Activated gamma-delta T cell treated with anti-CD3 and anti-CD28 coated beads, Interleukin-2, amount 50 U/mL, for 16 hours (primary cell): ENCODE data around the gene ISYNA1.

Experiments
- DNase-seq: peaks from one replicate; pipeline ENCODE4 v3.0.0-alpha.2; 2020; ENCODE audit warnings: low read depth

Gene ISYNA1

DNA sequence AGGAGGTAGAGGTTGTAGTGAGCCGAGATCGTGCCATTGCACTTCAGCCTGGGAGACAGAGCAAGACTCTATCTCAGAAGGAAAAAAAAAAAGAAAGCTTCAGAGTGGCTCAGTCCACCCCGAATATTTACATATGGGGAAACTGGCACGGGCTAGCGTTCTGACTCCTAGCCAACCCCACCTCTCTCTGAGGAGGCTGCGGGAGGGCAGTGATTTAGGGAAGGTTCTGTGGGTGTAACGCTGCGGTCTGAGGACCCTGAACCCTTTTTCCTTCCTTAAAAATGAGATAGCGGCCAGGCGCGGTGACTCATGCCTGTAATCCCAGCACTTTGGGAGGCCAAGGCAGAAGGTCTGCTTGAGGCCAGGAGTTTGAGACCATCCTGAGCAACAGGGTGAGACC lies 45.5 kb downstream of the ISYNA1 start:
- no peak for DNase-seq

DNA sequence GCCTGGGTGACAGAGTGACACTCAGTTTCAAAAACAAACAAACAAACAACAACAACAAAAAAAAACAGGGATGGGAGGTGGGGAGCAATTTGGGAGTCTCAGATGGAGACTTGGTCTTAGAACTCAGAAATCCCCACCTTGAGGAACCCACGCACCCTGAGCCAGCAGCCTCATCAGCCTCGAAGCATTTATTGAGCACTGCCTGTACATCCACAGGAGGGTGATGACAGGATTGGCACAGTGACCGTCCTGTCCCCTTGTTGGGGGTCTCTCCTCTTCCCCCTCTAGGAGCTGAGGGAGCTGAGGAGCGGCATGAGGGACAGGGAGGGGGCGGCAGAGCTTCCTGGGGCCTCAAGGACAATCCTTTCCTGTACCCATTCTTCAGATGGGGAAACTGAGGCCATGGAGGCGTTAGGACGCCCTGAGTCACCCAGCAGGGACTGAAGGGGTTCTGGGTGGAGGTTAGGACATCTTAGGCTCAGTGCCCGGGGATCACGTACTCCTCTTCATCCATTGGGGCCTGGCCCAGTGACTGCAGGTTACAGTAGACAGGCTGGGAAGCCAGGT lies 46.3 kb downstream of the ISYNA1 start:
- DNase-seq = no peak

DNA sequence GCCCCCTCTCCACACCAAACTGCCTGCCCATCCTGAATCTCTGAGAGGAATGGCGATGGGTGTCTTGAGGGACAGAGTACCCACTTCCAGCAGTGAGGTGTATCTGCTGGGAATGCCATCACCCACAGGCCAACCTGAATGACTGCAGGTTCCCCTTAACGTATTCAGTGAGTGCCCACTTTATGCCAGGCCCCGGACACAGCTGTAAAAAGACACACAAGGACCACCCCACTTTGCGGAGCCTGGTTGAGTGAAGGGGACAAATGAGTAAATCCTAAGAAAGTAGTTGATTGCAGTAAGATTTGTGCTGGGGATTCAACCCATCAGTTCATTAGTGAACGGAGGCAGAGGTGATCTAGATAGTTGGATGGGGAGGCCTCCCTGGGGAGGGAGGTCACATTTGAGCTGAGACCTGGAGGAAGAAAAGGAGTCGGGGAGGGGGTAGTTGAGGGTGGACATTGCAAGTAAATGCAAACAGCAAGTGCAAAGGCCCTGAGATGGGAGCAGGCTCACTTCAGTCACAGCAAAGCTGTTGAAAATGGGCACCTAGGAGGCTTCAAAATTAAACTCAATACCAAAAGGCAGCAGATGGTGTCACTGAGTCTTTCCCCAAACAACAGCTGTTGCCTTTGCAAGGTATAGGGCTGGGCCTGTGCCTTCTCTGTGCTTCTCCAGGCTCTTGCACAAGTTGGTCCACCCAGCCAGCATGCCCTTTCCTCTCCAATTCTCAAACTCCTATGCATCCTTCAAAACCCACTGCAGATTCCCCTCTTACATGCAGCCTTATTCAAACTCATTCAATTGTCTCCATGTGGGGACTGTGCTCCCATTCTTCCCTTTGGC lies 47.6 kb downstream of the ISYNA1 start:
- DNase-seq = no peak

DNA sequence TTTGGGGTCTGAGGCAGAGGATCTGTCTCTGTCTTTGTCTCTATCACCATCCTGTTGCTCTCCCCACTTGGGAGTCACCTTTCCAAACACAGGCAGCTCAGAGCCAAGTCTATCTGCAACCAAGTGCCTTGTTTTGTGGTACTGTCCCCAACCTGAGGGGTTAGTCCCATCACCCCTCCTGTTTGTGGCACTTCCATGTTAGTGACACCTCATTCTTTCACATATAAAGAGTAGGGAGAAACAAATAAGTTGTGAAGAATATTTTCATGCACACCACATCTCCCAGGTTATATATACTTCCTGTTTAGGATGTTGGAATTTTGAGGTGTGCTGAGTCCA lies 48.2 kb downstream of the ISYNA1 start:
- no peak for DNase-seq

DNA sequence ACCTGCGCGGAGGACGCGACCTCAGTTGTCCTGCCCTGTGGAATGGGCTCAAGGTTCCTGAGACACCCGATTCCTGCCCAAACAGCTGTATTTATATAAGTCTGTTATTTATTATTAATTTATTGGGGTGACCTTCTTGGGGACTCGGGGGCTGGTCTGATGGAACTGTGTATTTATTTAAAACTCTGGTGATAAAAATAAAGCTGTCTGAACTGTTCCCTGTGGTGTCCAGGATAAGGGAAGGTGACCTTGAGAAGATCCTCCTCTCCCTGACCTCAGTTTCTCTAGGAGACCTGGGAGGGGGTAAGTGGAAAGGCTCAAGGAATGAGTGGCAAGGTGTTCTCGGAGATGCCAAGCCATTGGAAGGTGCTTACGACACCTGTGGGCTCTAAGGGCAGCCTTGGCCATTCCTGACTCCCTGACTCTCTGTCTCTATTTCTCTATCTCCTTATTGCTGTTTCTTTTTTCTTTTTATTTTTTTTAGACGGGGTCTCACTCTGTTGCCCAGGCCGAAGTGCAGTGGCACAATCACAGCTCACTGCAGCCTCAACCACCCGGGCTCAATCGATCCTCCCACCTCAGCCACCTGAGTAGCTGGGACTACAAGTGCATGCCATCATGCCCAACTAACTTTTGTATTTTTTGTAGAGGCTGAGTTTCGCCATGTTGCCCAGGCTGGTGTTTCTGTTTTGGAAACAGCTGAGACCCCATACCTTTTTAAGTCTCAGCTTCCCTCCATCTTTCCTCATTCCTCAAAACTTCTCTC lies 48.8 kb downstream of the ISYNA1 start:
- no peak for DNase-seq

DNA sequence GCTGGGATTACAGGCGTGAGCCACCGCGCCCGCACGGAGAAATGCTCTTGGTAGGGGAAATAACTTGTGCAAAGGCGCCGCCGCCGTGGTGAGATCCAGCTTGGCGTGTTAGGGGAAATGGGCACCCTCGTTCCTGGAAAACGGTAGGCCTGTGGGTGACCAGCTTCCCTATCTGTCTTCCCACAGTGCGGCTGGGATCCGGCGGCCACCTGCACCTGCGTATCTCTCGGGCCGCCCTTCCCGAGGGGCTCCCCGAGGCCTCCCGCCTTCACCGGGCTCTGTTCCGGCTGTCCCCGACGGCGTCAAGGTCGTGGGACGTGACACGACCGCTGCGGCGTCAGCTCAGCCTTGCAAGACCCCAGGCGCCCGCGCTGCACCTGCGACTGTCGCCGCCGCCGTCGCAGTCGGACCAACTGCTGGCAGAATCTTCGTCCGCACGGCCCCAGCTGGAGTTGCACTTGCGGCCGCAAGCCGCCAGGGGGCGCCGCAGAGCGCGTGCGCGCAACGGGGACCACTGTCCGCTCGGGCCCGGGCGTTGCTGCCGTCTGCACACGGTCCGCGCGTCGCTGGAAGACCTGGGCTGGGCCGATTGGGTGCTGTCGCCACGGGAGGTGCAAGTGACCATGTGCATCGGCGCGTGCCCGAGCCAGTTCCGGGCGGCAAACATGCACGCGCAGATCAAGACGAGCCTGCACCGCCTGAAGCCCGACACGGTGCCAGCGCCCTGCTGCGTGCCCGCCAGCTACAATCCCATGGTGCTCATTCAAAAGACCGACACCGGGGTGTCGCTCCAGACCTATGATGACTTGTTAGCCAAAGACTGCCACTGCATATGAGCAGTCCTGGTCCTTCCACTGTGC lies 49.6 kb downstream of the ISYNA1 start:
- DNase-seq = peak; percentile 68

DNA sequence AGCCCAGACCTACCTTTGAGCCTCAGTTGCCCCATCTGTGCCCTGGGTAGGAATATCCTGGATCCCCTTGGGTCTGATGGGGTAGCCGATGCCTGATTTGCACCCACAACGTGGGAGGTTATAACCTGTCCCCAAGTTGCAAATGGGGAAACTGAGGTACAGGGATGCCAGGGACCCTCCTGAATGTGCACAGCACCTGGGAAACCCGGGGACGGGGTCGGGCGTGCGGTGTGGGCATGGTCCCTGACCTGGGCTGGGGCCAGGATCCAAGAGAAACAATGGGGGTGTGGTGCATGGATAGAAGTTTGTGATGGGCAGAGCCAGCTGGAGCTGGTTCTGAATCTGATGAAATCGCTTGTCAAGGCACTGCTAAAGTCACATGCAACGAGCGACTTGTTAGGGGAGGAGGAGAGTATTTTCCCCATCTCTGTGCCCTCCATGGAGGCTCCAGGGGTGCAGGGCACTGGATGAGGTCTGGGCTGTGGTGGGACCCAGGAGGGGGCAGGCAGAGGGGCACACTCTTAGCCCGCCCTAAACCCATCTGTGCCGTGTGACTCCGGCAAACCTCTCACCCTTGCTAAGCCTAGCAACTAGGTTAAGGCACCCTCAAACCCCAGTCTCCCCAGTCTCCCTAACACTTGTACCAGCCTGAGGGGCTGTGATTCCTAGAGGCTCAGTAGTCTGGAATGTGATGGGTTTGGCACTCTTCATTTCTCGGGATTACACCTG lies 51.2 kb downstream of the ISYNA1 start:
- no peak for DNase-seq

DNA sequence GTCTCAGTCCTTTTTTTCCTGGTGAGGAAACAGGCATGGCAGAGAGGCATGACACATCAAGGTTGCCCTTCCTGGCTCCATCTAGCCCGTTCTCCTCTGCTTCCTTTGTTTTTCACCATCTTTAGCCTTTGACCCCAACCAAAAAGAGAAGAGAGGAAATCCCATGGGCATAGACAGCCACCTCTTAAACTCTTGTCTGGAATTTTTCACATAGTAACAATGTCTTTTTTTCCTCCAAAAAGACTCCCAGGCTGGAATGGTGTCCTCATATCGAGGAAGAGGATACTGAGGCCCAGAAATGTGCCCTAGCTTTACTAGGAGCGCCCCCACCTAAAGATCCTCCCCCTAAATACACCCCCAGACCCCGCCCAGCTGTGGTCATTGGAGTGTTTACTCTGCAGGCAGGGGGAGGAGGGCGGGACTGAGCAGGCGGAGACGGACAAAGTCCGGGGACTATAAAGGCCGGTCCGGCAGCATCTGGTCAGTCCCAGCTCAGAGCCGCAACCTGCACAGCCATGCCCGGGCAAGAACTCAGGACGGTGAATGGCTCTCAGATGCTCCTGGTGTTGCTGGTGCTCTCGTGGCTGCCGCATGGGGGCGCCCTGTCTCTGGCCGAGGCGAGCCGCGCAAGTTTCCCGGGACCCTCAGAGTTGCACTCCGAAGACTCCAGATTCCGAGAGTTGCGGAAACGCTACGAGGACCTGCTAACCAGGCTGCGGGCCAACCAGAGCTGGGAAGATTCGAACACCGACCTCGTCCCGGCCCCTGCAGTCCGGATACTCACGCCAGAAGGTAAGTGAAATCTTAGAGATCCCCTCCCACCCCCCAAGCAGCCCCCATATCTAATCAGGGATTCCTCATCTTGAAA lies 52.0 kb downstream of the ISYNA1 start, which contains the start of gene GDF15:
Gene GDF15, plus strand, starts transcription at position 484 of the 868 bp plus-strand sequence. Its CDS starts 32 bp downstream, at position 516.
- DNase-seq = no peak

DNA sequence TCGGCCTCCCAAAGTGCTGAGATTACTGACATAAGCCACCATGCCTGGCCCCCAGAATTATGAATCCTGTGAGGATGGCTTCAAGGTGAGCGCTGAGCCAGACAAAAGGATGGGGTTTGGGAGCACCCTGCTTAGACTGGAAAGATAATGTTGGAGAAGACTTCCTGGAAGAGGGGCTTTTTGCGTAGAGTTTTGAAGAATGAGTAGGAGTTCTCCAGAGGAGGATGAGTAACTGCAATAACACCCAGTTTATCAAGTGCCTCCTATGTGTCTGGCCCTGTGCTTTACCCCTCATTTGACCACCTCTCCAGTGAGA lies 52.6 kb downstream of the ISYNA1 start:
- no peak for DNase-seq

DNA sequence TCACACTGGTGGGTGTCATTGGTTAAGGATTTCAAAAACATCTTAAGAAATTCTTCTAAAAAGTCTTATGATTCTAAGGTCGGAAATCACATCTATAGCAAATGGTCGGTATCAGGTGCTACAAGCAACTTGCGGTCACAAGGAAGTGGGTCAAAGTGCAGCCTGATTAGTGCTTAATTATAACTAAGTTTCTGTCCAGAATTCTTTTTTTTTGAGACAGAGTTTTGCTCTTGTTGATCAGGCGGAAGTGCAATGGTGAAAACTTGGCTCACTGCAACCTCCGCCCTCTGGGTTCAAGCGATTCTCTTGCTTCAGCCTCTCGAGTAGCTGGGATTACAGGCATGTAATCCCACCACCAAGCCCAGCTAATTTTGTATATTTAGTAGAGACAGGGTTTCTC lies 53.2 kb downstream of the ISYNA1 start:
- DNase-seq = no peak
